Measurements from ENCODE around the gene TPSB2. TPM values are rescaled to one million over a fixed set of nuclear protein-coding genes. Genes with fewer than 3 reads are reported as not detected.

Gene TPSB2
- total and polyA plus RNA-seq, 9 of the 15 experiments (the other 6 are each of a cell fraction or from before 2014, with no cell fraction given) = 0.18 TPM; not detected in 8

DNA sequence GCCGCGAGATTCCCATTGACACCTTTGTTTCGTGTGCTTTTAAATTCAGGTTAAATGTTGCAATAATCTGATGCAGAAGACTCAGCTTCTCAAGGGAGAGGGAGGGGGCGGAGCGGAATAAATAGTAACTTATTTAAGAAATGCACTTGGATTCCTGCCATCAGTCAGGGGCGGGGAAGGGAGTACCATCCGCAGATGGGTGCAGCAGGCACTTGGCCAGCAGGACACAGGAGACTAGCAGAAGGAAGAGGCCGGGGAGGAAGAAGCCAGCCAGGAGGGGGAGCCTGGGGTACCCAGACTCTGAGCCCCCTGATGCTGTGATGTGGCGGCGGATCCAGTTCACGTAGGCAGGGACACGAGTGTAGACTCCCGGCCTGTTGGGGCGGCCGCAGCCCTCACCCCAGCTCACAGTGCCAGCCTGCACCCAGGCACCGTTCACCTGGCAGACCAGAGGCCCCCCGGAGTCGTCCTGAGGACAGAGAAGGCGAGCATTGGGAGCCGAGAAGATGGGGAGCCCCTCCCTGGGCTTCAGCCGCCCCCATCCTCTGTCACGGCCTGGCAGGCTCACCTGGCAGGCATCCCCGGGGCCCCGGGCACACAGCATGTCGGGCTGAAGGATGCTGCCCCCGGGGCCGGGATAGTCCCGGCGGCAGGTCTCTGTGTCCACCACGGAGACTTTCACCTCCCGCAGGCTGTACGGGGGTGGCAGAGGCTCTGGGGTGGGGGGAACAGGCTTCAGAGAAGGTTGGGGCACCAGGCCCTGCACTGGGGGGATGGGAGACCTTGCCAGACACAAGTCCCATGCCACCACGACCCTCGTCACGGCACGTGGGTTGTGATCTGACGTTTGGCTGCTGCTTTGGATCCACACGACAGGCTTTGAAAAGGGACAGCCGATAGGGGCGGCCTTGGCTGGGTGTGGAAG, 8.1 kb downstream of the TPSB2 start:
- ATAC-seq (no peak), FAIRE-seq (no peak), DNase-seq (ENCODE audit: extremely low read depth in 1 of 4, low spot score in 3 of 4) (peak in 1 of 4 experiments; percentile 39)
- H3K4me3 ChIP-seq = no peak overlapping the region
- CTCF ChIA-PET (ENCODE audit: low intra/inter-chr PET ratio) = no interaction called here
- peaks cover 0 to 65% of the 10 kb centered on the region in 2 experiments; a peak in 2 of 5 replicates for H3K4me1 ChIP-seq (replicated peaks in 1 of 2; ENCODE audit: control insufficient read depth in 2 of 2, insufficient read depth in 2 of 2, low read length in 2 of 2)
- TF ChIP-seq SIN3A (IDR thresholded peaks at IDR 0.05; ENCODE audit: borderline replicate concordance in 2 of 2, control insufficient read depth in 1 of 2, low read depth in 2 of 2, low read length in 2 of 2) (no peak), CEBPB (tag; IDR thresholded peaks at IDR 0.05) (0 out of 2 replicates have a peak, but pooled peaks have one; percentile 31), EGR1 (conservative IDR thresholded peaks at IDR 0.05) (0 out of 2 replicates have a peak, but pooled peaks have one; percentile 21), NCOR1 (IDR thresholded peaks at IDR 0.05) (no peak), EP300 (IDR thresholded peaks at IDR 0.05; ENCODE audit: low read length) (no peak), COPS2 (conservative IDR thresholded peaks at IDR 0.05) (no peak), NFIC (IDR thresholded peaks at IDR 0.05) (peak; percentile 47), TAF9B (IDR thresholded peaks at IDR 0.05; ENCODE audit: partially characterized antibody) (no peak), RFX5 (IDR thresholded peaks at IDR 0.05; ENCODE audit: low read depth, low read length) (no peak), STAG1 (CRISPR knock-in tag; IDR thresholded peaks at IDR 0.05; ENCODE audit: borderline replicate concordance) (0 out of 2 replicates have a peak, but pooled peaks have one; percentile 27), RBM25 (IDR thresholded peaks at IDR 0.05; ENCODE audit: low read depth, low read length, severe bottlenecking) (no peak)
- TF ChIP-seq, protein P1, sequence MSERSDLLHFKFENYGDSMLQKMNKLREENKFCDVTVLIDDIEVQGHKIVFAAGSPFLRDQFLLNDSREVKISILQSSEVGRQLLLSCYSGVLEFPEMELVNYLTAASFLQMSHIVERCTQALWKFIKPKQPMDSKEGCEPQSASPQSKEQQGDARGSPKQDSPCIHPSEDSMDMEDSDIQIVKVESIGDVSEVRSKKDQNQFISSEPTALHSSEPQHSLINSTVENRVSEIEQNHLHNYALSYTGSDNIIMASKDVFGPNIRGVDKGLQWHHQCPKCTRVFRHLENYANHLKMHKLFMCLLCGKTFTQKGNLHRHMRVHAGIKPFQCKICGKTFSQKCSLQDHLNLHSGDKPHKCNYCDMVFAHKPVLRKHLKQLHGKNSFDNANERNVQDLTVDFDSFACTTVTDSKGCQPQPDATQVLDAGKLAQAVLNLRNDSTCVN (CRISPR knock-in tag; IDR thresholded peaks at IDR 0.05) = no peak
- no peaks in the 10 kb centered on the region for H3K79me2 ChIP-seq (ENCODE audit: control insufficient read depth, insufficient read depth, low read length)
- no TSS peak for BruUV-seq (replicated peaks)
- H3K36me3 ChIP-seq (ENCODE audit: control insufficient read depth, insufficient read depth, low read length) = no peaks in the 10 kb centered on the region
- H2AFZ ChIP-seq (ENCODE audit: low read depth, low read length) = no peak overlapping the region
- peaks cover 20% of the 10 kb centered on the region for H4K20me1 ChIP-seq (replicated peaks; ENCODE audit: control insufficient read depth, insufficient read depth, low read length)
- 3% methylated on average over 40 of the region's 40 CpGs for WGBS (ENCODE audit: insufficient coverage, low coverage, missing lambda C conversion rate)
- H3K4me2 ChIP-seq (ENCODE audit: insufficient read depth, low read length) = peak overlapping the region; percentile 11; the same call in 1 of the 2 replicates
- H3K27ac ChIP-seq (ENCODE audit: extremely low read depth, low read depth, low read length) = no peak overlapping the region
- no peak overlapping the region for H3K9ac ChIP-seq (ENCODE audit: insufficient read depth in 1 of 2, low read depth in 2 of 2, low read length in 2 of 2)
- POLR2A ChIA-PET = interaction anchor here (0.7 kb wide), 1 partner anchor 149 kb away, joined by 3 read pairs; the partner anchor contains the start of gene SSTR5
- H3K27me3 ChIP-seq (ENCODE audit: control insufficient read depth in 2 of 2, insufficient read depth in 2 of 2, low read length in 2 of 2) = peaks cover 55 to 84% of the 10 kb centered on the region in 2 experiments
- intact Hi-C loops (cut with micrococcal nuclease) (no loop called here), in situ Hi-C loops (cut with MboI) (no loop called here)
- H3K9me3 ChIP-seq (replicated peaks; ENCODE audit: control insufficient read depth, insufficient read depth, low read depth, low read length) = no peaks in the 10 kb centered on the region
- no peaks in the 10 kb centered on the region for H3K9me1 ChIP-seq (ENCODE audit: control insufficient read depth, insufficient read depth, low read length)

All from K562 (cell line).